SK-N-SH (cell line): Measurements from ENCODE around the gene LSR. TPM values are rescaled to one million over a fixed set of nuclear protein-coding genes. Genes with fewer than 3 reads are reported as not detected.

Source experiments
- CTCF ChIA-PET: fragments of 300-600, 350-600 bp; formaldehyde crosslinking; extraction: SDS; loops from one replicate; lab custom pipeline; 2021; lab: Yijun Ruan, JAX
- POLR2A ChIA-PET: fragments of 350-600 bp; sonication (Branson Sonifier 250); formaldehyde crosslinking; extraction: SDS; loops from one replicate; lab custom pipeline; 2020; ENCODE audit warnings: antibody characterized with exemption, inconsistent platforms; lab: Yijun Ruan, JAX
- DNase-seq: peaks from one replicate; pipeline ENCODE4 v3.0.0; 2012
- H2AFZ ChIP-seq: fragments of 200-600 bp; sonication (generic); 2 replicates; pipeline ENCODE4 v1.8.1; 2016; ENCODE audit warnings: antibody characterized with exemption, mild to moderate bottlenecking, low read depth
- H3F3A ChIP-seq: fragments of 200-600 bp; sonication (generic); replicated peaks from 2 replicates; pipeline ENCODE3; 2016; ENCODE audit warnings: antibody characterized with exemption, mild to moderate bottlenecking; ENCODE audit not compliant: insufficient read depth
- H3K27ac ChIP-seq, 2 experiments: fragments of 200-500 bp in 1 of 2; fragments of 200-600 bp in 1 of 2; sonication (Bioruptor generic) in 1 of 2; sonication (generic), shearing (Covaris generic) in 1 of 2; 2 replicates each; pipeline versions ENCODE4 v1.5.1 to v1.6.1; 2014 to 2016; ENCODE audit warnings: low read depth in 2 of 2, inconsistent platforms in 1 of 2, low read length in 1 of 2, mild to moderate bottlenecking in 1 of 2, mixed read lengths in 1 of 2
- H3K27me3 ChIP-seq: fragments of 200-600 bp; sonication (generic), shearing (Covaris generic); 2 replicates; pipeline ENCODE4 v1.6.1; 2016; ENCODE audit warnings: mixed run types; ENCODE audit not compliant: insufficient read depth
- H3K36me3 ChIP-seq, 2 experiments: fragments of 200-500 bp in 1 of 2; fragments of 200-600 bp in 1 of 2; sonication (Bioruptor generic) in 1 of 2; sonication (generic) in 1 of 2; replicated peaks in 1 of 2; 2 replicates each; pipeline versions ENCODE3 to v1.5.1; 2014 to 2016; ENCODE audit warnings: low read length in 1 of 2, mild to moderate bottlenecking in 1 of 2; ENCODE audit not compliant: insufficient read depth in 2 of 2, control insufficient read depth in 1 of 2
- H3K4me1 ChIP-seq, 2 experiments: fragments of 200-500 bp in 1 of 2; fragments of 200-600 bp in 1 of 2; sonication (Bioruptor generic) in 1 of 2; sonication (generic), shearing (Covaris generic) in 1 of 2; 2 replicates each; pipeline versions ENCODE4 v1.5.1 to v1.6.1; 2014 to 2016; ENCODE audit warnings: low read depth in 1 of 2, low read length in 1 of 2, mixed run types in 1 of 2; ENCODE audit not compliant: insufficient read depth in 2 of 2, control insufficient read depth in 1 of 2
- H3K4me2 ChIP-seq: fragments of 200-600 bp; sonication (generic), shearing (Covaris generic); 2 replicates; pipeline ENCODE4 v1.6.1; 2017; ENCODE audit warnings: mixed run types
- H3K4me3 ChIP-seq, 2 experiments: fragments of 200-500 bp in 1 of 2; fragments of 200-600 bp in 1 of 2; sonication (Bioruptor generic) in 1 of 2; sonication (generic), shearing (Covaris generic) in 1 of 2; 2 replicates each; pipeline versions ENCODE4 v1.5.1 to v1.8.1; 2014 to 2016; ENCODE audit warnings: low read depth in 2 of 2, inconsistent platforms in 1 of 2, low read length in 1 of 2, mild to moderate bottlenecking in 1 of 2, mixed read lengths in 1 of 2, moderate library complexity in 1 of 2
- H3K79me2 ChIP-seq: fragments of 200-600 bp; sonication (generic); 2 replicates; pipeline ENCODE4 v1.8.1; 2017; ENCODE audit warnings: mild to moderate bottlenecking; ENCODE audit not compliant: insufficient read depth
- H3K9ac ChIP-seq: fragments of 200-600 bp; sonication (generic); 2 replicates; pipeline ENCODE4 v1.6.1; 2017; ENCODE audit warnings: mixed run types
- H3K9me2 ChIP-seq: fragments of 200-600 bp; sonication (generic); 2 replicates; pipeline ENCODE4 v1.6.1; 2017; ENCODE audit warnings: mixed run types
- H3K9me3 ChIP-seq: fragments of 200-600 bp; sonication (generic); 2 replicates; pipeline ENCODE4 v1.6.1; 2017; ENCODE audit warnings: mixed run types, mild to moderate bottlenecking, moderate library complexity
- H4K20me1 ChIP-seq: fragments of 200-600 bp; sonication (generic); 2 replicates; pipeline ENCODE4 v1.6.1; 2017; ENCODE audit warnings: mild to moderate bottlenecking, mixed run types; ENCODE audit not compliant: insufficient read depth
- ELF1 ChIP-seq: IDR thresholded peaks from 2 replicates; pipeline ENCODE4 v1.4.0; 2012
- EP300 ChIP-seq, 2 experiments: IDR thresholded peaks; 2 replicates each; pipeline versions ENCODE4 v1.4.0 to v1.6.1; 2012; ENCODE audit warnings: borderline replicate concordance in 1 of 2, low read depth in 1 of 2, low read length in 1 of 2
- EZH2phosphoT487 ChIP-seq: fragments of 200-600 bp; sonication (generic); IDR thresholded peaks from 2 replicates; pipeline ENCODE4 v1.6.1; 2017; ENCODE audit warnings: low read depth, mixed run types, mild to moderate bottlenecking, antibody characterized with exemption, moderate library complexity, borderline replicate concordance
- GABPA ChIP-seq: IDR thresholded peaks from 2 replicates; pipeline ENCODE4 v1.4.0; 2012; ENCODE audit warnings: low read depth, mild to moderate bottlenecking
- JUND ChIP-seq: IDR thresholded peaks from 2 replicates; pipeline ENCODE4 v1.4.0; 2012
- NFIC ChIP-seq: IDR thresholded peaks from 2 replicates; pipeline ENCODE4 v1.4.0; 2012; ENCODE audit warnings: borderline replicate concordance
- RCOR1 ChIP-seq: fragments of 150-350 bp; IDR thresholded peaks from 2 replicates; pipeline ENCODE4 v1.6.1; 2017; ENCODE audit warnings: antibody characterized with exemption, low read length
- SMC3 ChIP-seq: IDR thresholded peaks from 2 replicates; pipeline ENCODE4 v1.6.1; 2012; ENCODE audit warnings: low read depth, low read length, improper control_type of control experiment
- TAF1 ChIP-seq: IDR thresholded peaks from 2 replicates; pipeline ENCODE4 v1.6.1; 2012; ENCODE audit warnings: low read depth, mild to moderate bottlenecking, low read length, moderate library complexity, borderline replicate concordance
- TEAD4 ChIP-seq: IDR thresholded peaks from 2 replicates; pipeline ENCODE4 v1.4.0; 2012; ENCODE audit warnings: mild to moderate bottlenecking, borderline replicate concordance; ENCODE audit not compliant: insufficient read depth
- ZBTB33 ChIP-seq: IDR thresholded peaks from 2 replicates; pipeline ENCODE4 v1.4.0; 2012; ENCODE audit warnings: low read depth, borderline replicate concordance
- WGBS: methylation state at CpG from one replicate; pipeline ENCODE4 v1.1.6; 2017; ENCODE audit warnings: low lambda C conversion rate; 5-methylcytosine and 5-hydroxymethylcytosine counted together
- polyA plus RNA-seq, 3 experiments: library from polyadenylated mRNA; depleted of rRNA; stranded (reverse); fragments of >200 nt; gene quantifications; 2 replicates each; pipeline ENCODE4 v1.2.3, GENCODE V29; 2012
- TF ChIP-seq, protein P1 (sequence below): IDR thresholded peaks from 2 replicates; pipeline ENCODE4; 2012
- TF ChIP-seq, protein P2 (sequence below): fragments of 150-350 bp; IDR thresholded peaks from 2 replicates; pipeline ENCODE4 v1.6.1; 2017; ENCODE audit warnings: antibody characterized with exemption, low read length, low read depth, borderline replicate concordance
- TF ChIP-seq, protein P3 (sequence below): fragments of 200-600 bp; sonication (generic); IDR thresholded peaks from 2 replicates; pipeline ENCODE4 v1.6.1; 2017; ENCODE audit warnings: antibody characterized with exemption, mild to moderate bottlenecking, moderate library complexity
- TF ChIP-seq, protein P4 (sequence below): IDR thresholded peaks from 2 replicates; pipeline ENCODE4 v1.6.1; 2012; ENCODE audit warnings: mild to moderate bottlenecking, low read depth, low read length, moderate library complexity
- TF ChIP-seq, protein P5 (sequence below): IDR thresholded peaks from 2 replicates; pipeline ENCODE4 v1.4.0; 2012; ENCODE audit warnings: low read depth
- TF ChIP-seq, protein P6 (sequence below): IDR thresholded peaks from 2 replicates; pipeline ENCODE4 v1.4.0; 2012; ENCODE audit warnings: low read depth, borderline replicate concordance

LSR gene
- polyA plus RNA-seq, 1 of the 3 experiments (the other 2 are of a cell fraction), result 0.62 TPM

- 74% methylated on average over 7 of the region's 7 CpGs for WGBS
- POLR2A ChIA-PET, result interaction anchor here (1.1 kb wide), 2 partner anchors 9 to 119 kb away, joined by 3 read pairs; no protein-coding TSS in a partner anchor
- CTCF ChIA-PET, result interaction anchor here (1.7 to 2.1 kb wide), 3 partner anchors 88 to 130 kb away, joined by 4 to 9 read pairs (median 6); partner anchors contain the start of gene LGI4
- Histone ChIP-seq H3K9me3 (no peaks in the 10 kb centered on the region), H3K9me2 (no peaks in the 10 kb centered on the region), H3K4me3 (no peak overlapping the region)
- TF ChIP-seq, protein P1, sequence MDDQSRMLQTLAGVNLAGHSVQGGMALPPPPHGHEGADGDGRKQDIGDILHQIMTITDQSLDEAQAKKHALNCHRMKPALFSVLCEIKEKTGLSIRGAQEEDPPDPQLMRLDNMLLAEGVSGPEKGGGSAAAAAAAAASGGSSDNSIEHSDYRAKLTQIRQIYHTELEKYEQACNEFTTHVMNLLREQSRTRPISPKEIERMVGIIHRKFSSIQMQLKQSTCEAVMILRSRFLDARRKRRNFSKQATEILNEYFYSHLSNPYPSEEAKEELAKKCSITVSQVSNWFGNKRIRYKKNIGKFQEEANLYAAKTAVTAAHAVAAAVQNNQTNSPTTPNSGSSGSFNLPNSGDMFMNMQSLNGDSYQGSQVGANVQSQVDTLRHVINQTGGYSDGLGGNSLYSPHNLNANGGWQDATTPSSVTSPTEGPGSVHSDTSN, result no peak
- TF ChIP-seq SMC3, result no peak
- TF ChIP-seq, protein P2, sequence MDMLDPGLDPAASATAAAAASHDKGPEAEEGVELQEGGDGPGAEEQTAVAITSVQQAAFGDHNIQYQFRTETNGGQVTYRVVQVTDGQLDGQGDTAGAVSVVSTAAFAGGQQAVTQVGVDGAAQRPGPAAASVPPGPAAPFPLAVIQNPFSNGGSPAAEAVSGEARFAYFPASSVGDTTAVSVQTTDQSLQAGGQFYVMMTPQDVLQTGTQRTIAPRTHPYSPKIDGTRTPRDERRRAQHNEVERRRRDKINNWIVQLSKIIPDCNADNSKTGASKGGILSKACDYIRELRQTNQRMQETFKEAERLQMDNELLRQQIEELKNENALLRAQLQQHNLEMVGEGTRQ, result no peak
- TF ChIP-seq, protein P3, sequence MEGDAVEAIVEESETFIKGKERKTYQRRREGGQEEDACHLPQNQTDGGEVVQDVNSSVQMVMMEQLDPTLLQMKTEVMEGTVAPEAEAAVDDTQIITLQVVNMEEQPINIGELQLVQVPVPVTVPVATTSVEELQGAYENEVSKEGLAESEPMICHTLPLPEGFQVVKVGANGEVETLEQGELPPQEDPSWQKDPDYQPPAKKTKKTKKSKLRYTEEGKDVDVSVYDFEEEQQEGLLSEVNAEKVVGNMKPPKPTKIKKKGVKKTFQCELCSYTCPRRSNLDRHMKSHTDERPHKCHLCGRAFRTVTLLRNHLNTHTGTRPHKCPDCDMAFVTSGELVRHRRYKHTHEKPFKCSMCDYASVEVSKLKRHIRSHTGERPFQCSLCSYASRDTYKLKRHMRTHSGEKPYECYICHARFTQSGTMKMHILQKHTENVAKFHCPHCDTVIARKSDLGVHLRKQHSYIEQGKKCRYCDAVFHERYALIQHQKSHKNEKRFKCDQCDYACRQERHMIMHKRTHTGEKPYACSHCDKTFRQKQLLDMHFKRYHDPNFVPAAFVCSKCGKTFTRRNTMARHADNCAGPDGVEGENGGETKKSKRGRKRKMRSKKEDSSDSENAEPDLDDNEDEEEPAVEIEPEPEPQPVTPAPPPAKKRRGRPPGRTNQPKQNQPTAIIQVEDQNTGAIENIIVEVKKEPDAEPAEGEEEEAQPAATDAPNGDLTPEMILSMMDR, result no peak
- no peak for TF ChIP-seq EP300 (IDR thresholded peaks at IDR 0.05; ENCODE audit: borderline replicate concordance in 1 of 2, low read depth in 1 of 2, low read length in 1 of 2)
- no peak for TF ChIP-seq ZBTB33
- no peak for TF ChIP-seq NFIC
- TF ChIP-seq, protein P4, sequence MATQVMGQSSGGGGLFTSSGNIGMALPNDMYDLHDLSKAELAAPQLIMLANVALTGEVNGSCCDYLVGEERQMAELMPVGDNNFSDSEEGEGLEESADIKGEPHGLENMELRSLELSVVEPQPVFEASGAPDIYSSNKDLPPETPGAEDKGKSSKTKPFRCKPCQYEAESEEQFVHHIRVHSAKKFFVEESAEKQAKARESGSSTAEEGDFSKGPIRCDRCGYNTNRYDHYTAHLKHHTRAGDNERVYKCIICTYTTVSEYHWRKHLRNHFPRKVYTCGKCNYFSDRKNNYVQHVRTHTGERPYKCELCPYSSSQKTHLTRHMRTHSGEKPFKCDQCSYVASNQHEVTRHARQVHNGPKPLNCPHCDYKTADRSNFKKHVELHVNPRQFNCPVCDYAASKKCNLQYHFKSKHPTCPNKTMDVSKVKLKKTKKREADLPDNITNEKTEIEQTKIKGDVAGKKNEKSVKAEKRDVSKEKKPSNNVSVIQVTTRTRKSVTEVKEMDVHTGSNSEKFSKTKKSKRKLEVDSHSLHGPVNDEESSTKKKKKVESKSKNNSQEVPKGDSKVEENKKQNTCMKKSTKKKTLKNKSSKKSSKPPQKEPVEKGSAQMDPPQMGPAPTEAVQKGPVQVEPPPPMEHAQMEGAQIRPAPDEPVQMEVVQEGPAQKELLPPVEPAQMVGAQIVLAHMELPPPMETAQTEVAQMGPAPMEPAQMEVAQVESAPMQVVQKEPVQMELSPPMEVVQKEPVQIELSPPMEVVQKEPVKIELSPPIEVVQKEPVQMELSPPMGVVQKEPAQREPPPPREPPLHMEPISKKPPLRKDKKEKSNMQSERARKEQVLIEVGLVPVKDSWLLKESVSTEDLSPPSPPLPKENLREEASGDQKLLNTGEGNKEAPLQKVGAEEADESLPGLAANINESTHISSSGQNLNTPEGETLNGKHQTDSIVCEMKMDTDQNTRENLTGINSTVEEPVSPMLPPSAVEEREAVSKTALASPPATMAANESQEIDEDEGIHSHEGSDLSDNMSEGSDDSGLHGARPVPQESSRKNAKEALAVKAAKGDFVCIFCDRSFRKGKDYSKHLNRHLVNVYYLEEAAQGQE, result no peak
- TF ChIP-seq, protein P5, sequence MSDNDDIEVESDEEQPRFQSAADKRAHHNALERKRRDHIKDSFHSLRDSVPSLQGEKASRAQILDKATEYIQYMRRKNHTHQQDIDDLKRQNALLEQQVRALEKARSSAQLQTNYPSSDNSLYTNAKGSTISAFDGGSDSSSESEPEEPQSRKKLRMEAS, result no peak
- no peak for TF ChIP-seq RCOR1
- TF ChIP-seq TAF1, result no peak
- no peak for TF ChIP-seq TEAD4
- TF ChIP-seq, protein P6, sequence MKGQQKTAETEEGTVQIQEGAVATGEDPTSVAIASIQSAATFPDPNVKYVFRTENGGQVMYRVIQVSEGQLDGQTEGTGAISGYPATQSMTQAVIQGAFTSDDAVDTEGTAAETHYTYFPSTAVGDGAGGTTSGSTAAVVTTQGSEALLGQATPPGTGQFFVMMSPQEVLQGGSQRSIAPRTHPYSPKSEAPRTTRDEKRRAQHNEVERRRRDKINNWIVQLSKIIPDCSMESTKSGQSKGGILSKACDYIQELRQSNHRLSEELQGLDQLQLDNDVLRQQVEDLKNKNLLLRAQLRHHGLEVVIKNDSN, result no peak
- TF ChIP-seq EZH2phosphoT487, result no peak
- TF ChIP-seq GABPA, result no peak
- no peak for TF ChIP-seq JUND
- TF ChIP-seq ELF1, result no peak
- TF ChIP-seq, all 33 proteins: peak for 0
- Histone ChIP-seq H3K4me2 (no peak overlapping the region), H3K27ac (no peak overlapping the region), H4K20me1 (no peaks in the 10 kb centered on the region), H3K4me1 (peaks cover 0 to 18% of the 10 kb centered on the region in 2 experiments; a peak in 1 of 4 replicates), H3K27me3 (peaks cover 6% of the 10 kb centered on the region; the same call in 1 of the 2 replicates), H3K79me2 (peaks cover 17% of the 10 kb centered on the region), H3K36me3 (peaks cover 0 to 6% of the 10 kb centered on the region in 2 experiments), H3F3A (peaks cover 4% of the 10 kb centered on the region), H3K9ac (no peak overlapping the region), H2AFZ (no peak overlapping the region)
- no peak for DNase-seq
These were observed 15.7 kb downstream of the LSR start for GRCh38 chr19:35264268-35265125.
